ENCODE data around the gene TDRD7.

Gene TDRD7

GRCh38 chr9:97529363-97530076 is 117.6 kb downstream of the TDRD7 start:
- no peak overlapping the region for H3K4ac ChIP-seq (ENCODE audit: low read depth, low read length)
- no peak overlapping the region for H4K8ac ChIP-seq (ENCODE audit: low read depth, low read length)
- no peaks in the 10 kb centered on the region for H3K9me3 ChIP-seq (ENCODE audit: insufficient read depth, low read depth, low read length)
- H3K79me2 ChIP-seq (ENCODE audit: control insufficient read depth, insufficient read depth, low read length, poor library complexity): no peaks in the 10 kb centered on the region
- no peak overlapping the region for H3K14ac ChIP-seq (ENCODE audit: low read length)
- peaks cover 3 to 8% of the 10 kb centered on the region in 2 experiments for H3K4me1 ChIP-seq (ENCODE audit: control insufficient read depth in 1 of 2, insufficient read depth in 2 of 2, low read length in 2 of 2)
- H2BK120ac ChIP-seq (ENCODE audit: insufficient read depth, low read length, poor library complexity): no peak overlapping the region
- no peak for DNase-seq
- no peaks in the 10 kb centered on the region for H3K27me3 ChIP-seq (ENCODE audit: insufficient read depth, low read length)
- H3K36me3 ChIP-seq (ENCODE audit: control insufficient read depth in 1 of 2, insufficient read depth in 2 of 2, low read length in 2 of 2): no peaks in the 10 kb centered on the region
- peaks cover 2% of the 10 kb centered on the region for H3K79me1 ChIP-seq (ENCODE audit: low read length)
- H4K12ac ChIP-seq (ENCODE audit: low read depth, low read length): no peak overlapping the region
- H2BK5ac ChIP-seq (ENCODE audit: low read depth, low read length, poor library complexity): no peak overlapping the region
- H2AFZ ChIP-seq (ENCODE audit: insufficient read depth, low read length, poor library complexity): no peak overlapping the region
- no peak overlapping the region for H3K18ac ChIP-seq (ENCODE audit: low read length)
- no peak overlapping the region for H3K4me2 ChIP-seq (ENCODE audit: low read length)
- H4K91ac ChIP-seq (ENCODE audit: low read depth, low read length): no peak overlapping the region
- no peak overlapping the region for H2BK12ac ChIP-seq (ENCODE audit: low read length)
- no peak overlapping the region for H3K9ac ChIP-seq (ENCODE audit: low read length)
- no peak overlapping the region for H3K4me3 ChIP-seq (ENCODE audit: low read depth, low read length)
- H2AK5ac ChIP-seq (ENCODE audit: low read length): no peak overlapping the region
- H3K23ac ChIP-seq (ENCODE audit: low read length): no peak overlapping the region
- no peak overlapping the region for H3K27ac ChIP-seq (ENCODE audit: low read depth, low read length)
- no CpG with 5 or more reads among the region's 11 CpGs for WGBS (ENCODE audit: extremely low coverage, insufficient coverage, insufficient read length)

DNA sequence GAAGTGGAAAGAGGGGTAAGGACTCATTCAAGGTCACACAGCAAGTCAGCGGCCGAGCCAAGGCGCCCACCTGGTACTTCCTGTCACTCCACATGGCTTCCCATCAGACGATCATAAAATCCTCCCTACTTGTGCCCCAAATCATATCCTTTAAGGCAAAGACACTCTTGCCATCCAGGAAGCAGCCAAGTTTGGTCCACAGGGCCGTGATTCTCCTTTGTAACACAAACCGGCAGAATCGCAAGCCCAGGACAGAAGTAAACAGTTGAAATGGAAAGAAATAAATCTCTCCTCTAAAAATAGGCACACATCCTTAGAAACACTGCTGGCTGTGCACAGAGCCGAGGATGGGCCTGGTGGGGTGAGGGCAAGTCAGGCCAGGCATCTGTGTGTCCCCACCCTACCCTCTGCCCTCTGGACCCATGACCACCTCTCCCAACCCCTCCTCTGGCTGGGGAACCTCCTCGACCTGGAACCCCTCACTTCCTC is 120.0 kb downstream of the TDRD7 start:
- H4K8ac ChIP-seq (ENCODE audit: low read depth, low read length): no peak overlapping the region
- WGBS (ENCODE audit: extremely low coverage, insufficient coverage, insufficient read length): no CpG with 5 or more reads among the region's 9 CpGs
- H2AFZ ChIP-seq (ENCODE audit: insufficient read depth, low read length, poor library complexity): no peak overlapping the region

DNA sequence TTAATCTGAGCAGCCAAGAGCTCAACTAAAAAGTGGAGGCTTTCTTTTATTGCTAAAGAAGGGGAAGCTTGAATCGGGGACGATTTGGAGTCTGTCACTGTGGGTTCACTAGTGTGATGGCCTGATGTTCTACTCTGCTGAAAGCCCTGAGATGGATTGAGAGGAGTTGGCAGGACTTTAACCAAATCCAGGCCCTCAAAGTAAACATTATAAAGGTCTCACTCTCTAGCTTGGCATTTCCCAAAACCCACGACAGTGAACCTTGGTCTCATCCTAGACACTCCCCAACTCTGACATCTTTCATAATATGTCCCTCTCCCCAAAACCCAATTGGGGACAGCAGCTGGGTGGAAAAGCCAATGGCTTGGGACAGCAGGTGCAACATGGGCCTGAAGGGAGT is 122.3 kb downstream of the TDRD7 start:
- Histone ChIP-seq H4K8ac (ENCODE audit: low read depth, low read length) (no peak overlapping the region), H2BK5ac (ENCODE audit: low read depth, low read length, poor library complexity) (no peak overlapping the region), H3K79me2 (ENCODE audit: control insufficient read depth, insufficient read depth, low read length, poor library complexity) (no peaks in the 10 kb centered on the region), H3K27ac (ENCODE audit: low read depth, low read length) (no peak overlapping the region), H2BK120ac (ENCODE audit: insufficient read depth, low read length, poor library complexity) (no peak overlapping the region), H4K91ac (ENCODE audit: low read depth, low read length) (no peak overlapping the region), H2AFZ (ENCODE audit: insufficient read depth, low read length, poor library complexity) (no peak overlapping the region), H2AK5ac (ENCODE audit: low read length) (no peak overlapping the region), H3K18ac (ENCODE audit: low read length) (no peak overlapping the region), H3K4me1 (ENCODE audit: control insufficient read depth in 1 of 2, insufficient read depth in 2 of 2, low read length in 2 of 2) (no peaks in the 10 kb centered on the region), H3K4me3 (ENCODE audit: low read depth, low read length) (no peak overlapping the region), H3K4me2 (ENCODE audit: low read length) (no peak overlapping the region), H3K9ac (ENCODE audit: low read length) (no peak overlapping the region), H3K14ac (ENCODE audit: low read length) (no peak overlapping the region), H4K12ac (ENCODE audit: low read depth, low read length) (no peak overlapping the region), H3K27me3 (ENCODE audit: insufficient read depth, low read length) (no peaks in the 10 kb centered on the region), H3K9me3 (ENCODE audit: insufficient read depth, low read depth, low read length) (peaks cover 4% of the 10 kb centered on the region), H3K79me1 (ENCODE audit: low read length) (no peaks in the 10 kb centered on the region), H3K4ac (ENCODE audit: low read depth, low read length) (no peak overlapping the region), H2BK12ac (ENCODE audit: low read length) (no peak overlapping the region), H3K23ac (ENCODE audit: low read length) (no peak overlapping the region), H3K36me3 (ENCODE audit: control insufficient read depth in 1 of 2, insufficient read depth in 2 of 2, low read length in 2 of 2) (no peaks in the 10 kb centered on the region)
- WGBS (ENCODE audit: extremely low coverage, insufficient coverage, insufficient read length): no CpG with 5 or more reads among the region's 3 CpGs
- DNase-seq: no peak

More for the DNA sequence above, 120.0 kb downstream of the TDRD7 start:
- Histone ChIP-seq H4K12ac (ENCODE audit: low read depth, low read length) (no peak overlapping the region), H3K4me2 (ENCODE audit: low read length) (no peak overlapping the region), H3K14ac (ENCODE audit: low read length) (no peak overlapping the region), H2AK5ac (ENCODE audit: low read length) (no peak overlapping the region), H3K79me2 (ENCODE audit: control insufficient read depth, insufficient read depth, low read length, poor library complexity) (no peaks in the 10 kb centered on the region), H2BK12ac (ENCODE audit: low read length) (no peak overlapping the region), H3K18ac (ENCODE audit: low read length) (no peak overlapping the region), H3K4me1 (ENCODE audit: control insufficient read depth in 1 of 2, insufficient read depth in 2 of 2, low read length in 2 of 2) (peaks cover 3 to 4% of the 10 kb centered on the region in 2 experiments), H2BK120ac (ENCODE audit: insufficient read depth, low read length, poor library complexity) (no peak overlapping the region), H3K36me3 (ENCODE audit: control insufficient read depth in 1 of 2, insufficient read depth in 2 of 2, low read length in 2 of 2) (no peaks in the 10 kb centered on the region), H3K27me3 (ENCODE audit: insufficient read depth, low read length) (no peaks in the 10 kb centered on the region), H3K79me1 (ENCODE audit: low read length) (no peaks in the 10 kb centered on the region), H3K9ac (ENCODE audit: low read length) (no peak overlapping the region), H3K4me3 (ENCODE audit: low read depth, low read length) (no peak overlapping the region), H4K91ac (ENCODE audit: low read depth, low read length) (no peak overlapping the region), H3K4ac (ENCODE audit: low read depth, low read length) (no peak overlapping the region), H3K23ac (ENCODE audit: low read length) (no peak overlapping the region), H3K9me3 (ENCODE audit: insufficient read depth, low read depth, low read length) (peaks cover 3% of the 10 kb centered on the region), H2BK5ac (ENCODE audit: low read depth, low read length, poor library complexity) (no peak overlapping the region), H3K27ac (ENCODE audit: low read depth, low read length) (no peak overlapping the region)
- no peak for DNase-seq

DNA sequence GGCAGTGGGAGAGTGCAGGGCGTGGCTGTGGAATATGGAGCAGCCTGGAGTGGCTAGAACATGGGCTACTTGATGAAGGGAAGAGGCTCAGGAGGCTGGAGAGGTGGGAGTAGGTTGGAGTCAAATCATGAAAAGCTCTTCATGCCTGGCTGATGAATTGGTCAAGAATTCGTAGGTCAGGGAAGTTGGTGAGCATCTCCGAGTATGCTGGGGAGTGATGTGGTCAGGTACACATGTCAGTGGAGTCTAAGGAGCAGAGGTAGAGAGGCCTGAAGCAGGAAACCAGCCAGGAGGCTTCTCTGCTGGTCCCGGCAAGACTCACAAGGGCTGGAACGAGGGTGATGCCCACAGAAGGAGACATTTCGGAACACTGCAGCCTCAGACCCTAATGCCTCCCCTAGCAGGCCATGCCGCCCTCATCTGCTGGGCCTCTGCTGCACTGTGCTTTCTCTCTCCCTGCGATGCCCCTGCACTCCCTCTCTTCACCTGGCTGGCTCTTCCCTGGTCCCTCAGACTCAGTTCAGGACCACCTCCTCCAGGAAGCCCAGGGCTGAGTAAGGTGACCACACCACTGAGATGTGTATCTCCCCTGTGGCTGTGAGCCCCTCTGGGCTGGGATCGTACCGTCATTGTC is 123.2 kb downstream of the TDRD7 start:
- H4K8ac ChIP-seq (ENCODE audit: low read depth, low read length): no peak overlapping the region
- H3K27me3 ChIP-seq (ENCODE audit: insufficient read depth, low read length): no peaks in the 10 kb centered on the region
- H3K27ac ChIP-seq (ENCODE audit: low read depth, low read length): no peak overlapping the region
- H2AK5ac ChIP-seq (ENCODE audit: low read length): no peak overlapping the region
- no peaks in the 10 kb centered on the region for H3K4me1 ChIP-seq (ENCODE audit: control insufficient read depth in 1 of 2, insufficient read depth in 2 of 2, low read length in 2 of 2)
- no peak overlapping the region for H2BK120ac ChIP-seq (ENCODE audit: insufficient read depth, low read length, poor library complexity)
- H3K14ac ChIP-seq (ENCODE audit: low read length): no peak overlapping the region
- H2AFZ ChIP-seq (ENCODE audit: insufficient read depth, low read length, poor library complexity): no peak overlapping the region
- no peaks in the 10 kb centered on the region for H3K79me2 ChIP-seq (ENCODE audit: control insufficient read depth, insufficient read depth, low read length, poor library complexity)
- no peak overlapping the region for H4K91ac ChIP-seq (ENCODE audit: low read depth, low read length)
- H3K4ac ChIP-seq (ENCODE audit: low read depth, low read length): no peak overlapping the region
- no peak overlapping the region for H3K23ac ChIP-seq (ENCODE audit: low read length)
- no peak overlapping the region for H4K12ac ChIP-seq (ENCODE audit: low read depth, low read length)
- no peak overlapping the region for H3K4me3 ChIP-seq (ENCODE audit: low read depth, low read length)
- no peaks in the 10 kb centered on the region for H3K36me3 ChIP-seq (ENCODE audit: control insufficient read depth in 1 of 2, insufficient read depth in 2 of 2, low read length in 2 of 2)
- no peaks in the 10 kb centered on the region for H3K79me1 ChIP-seq (ENCODE audit: low read length)
- no peak overlapping the region for H3K9ac ChIP-seq (ENCODE audit: low read length)
- H2BK12ac ChIP-seq (ENCODE audit: low read length): no peak overlapping the region
- no peak overlapping the region for H2BK5ac ChIP-seq (ENCODE audit: low read depth, low read length, poor library complexity)
- no peak overlapping the region for H3K4me2 ChIP-seq (ENCODE audit: low read length)
- H3K18ac ChIP-seq (ENCODE audit: low read length): no peak overlapping the region
- H3K9me3 ChIP-seq (ENCODE audit: insufficient read depth, low read depth, low read length): peaks cover 4% of the 10 kb centered on the region
- no peak for DNase-seq
- no CpG with 5 or more reads among the region's 10 CpGs for WGBS (ENCODE audit: extremely low coverage, insufficient coverage, insufficient read length)

All from trophoblast cell (in vitro differentiated cells and primary cell).